Gastrocnemius medialis (tissue), 4 donors: ENCODE results near the gene PEX13. TPM values are rescaled to one million over a fixed set of nuclear protein-coding genes. Genes with fewer than 3 reads are reported as not detected.

Experiments
- ATAC-seq, 2 donors: fragments of 150-250 bp; one replicate each; pipeline ENCODE4 v1.9.1; 2016
- DNase-seq, 2 donors: peaks; one replicate each; pipeline ENCODE4 v3.0.0-alpha.2; 2019
- H3K27ac ChIP-seq, 4 donors: fragments of 200-600 bp; sonication (generic); 1 replicate in 1 of 4; 2 replicates in 3 of 4; pipeline ENCODE4 v1.5.1; 2016 to 2018; ENCODE audit warnings: mild to moderate bottlenecking in 2 of 4, moderate library complexity in 1 of 4
- H3K27me3 ChIP-seq, 3 donors: fragments of 200-600 bp; sonication (generic) in 2 of 3; 1 replicate in 1 of 3; 2 replicates in 2 of 3; pipeline versions ENCODE4 v1.5.1 to v1.6.0; 2016 to 2019; ENCODE audit warnings: mild to moderate bottlenecking in 1 of 3, moderate library complexity in 1 of 3
- H3K36me3 ChIP-seq, 2 donors: fragments of 200-600 bp; sonication (generic) in 1 of 2; one replicate each; pipeline ENCODE4 v1.5.1; 2017 to 2018
- H3K4me1 ChIP-seq, 2 donors: fragments of 200-600 bp; sonication (generic) in 1 of 2; one replicate each; pipeline ENCODE4 v1.5.1; 2016 to 2017; ENCODE audit warnings: mild to moderate bottlenecking in 2 of 2
- H3K4me3 ChIP-seq, 4 donors: fragments of 200-600 bp; sonication (generic) in 3 of 4; 1 replicate in 1 of 4; 2 replicates in 3 of 4; pipeline ENCODE4 v1.5.1; 2016 to 2019; ENCODE audit warnings: mild to moderate bottlenecking in 2 of 4
- H3K9me3 ChIP-seq, 3 donors: fragments of 200-600 bp; sonication (generic) in 2 of 3; 1 replicate in 1 of 3; 2 replicates in 2 of 3; pipeline ENCODE4 v1.5.1; 2016 to 2019
- POLR2A ChIP-seq, 2 donors: fragments of 450-650 bp; IDR thresholded peaks; one replicate each; pipeline ENCODE4 v1.6.1; 2017; ENCODE audit warnings: antibody characterized with exemption in 2 of 2, mild to moderate bottlenecking in 2 of 2, moderate library complexity in 2 of 2
- in situ Hi-C, 4 donors: fragments of 200-750 bp; cut with MboI; loops; one replicate each; pipeline versions ENCODE4 v1.15.0 to v1.8.0; 2017; ENCODE audit warnings: low sequenced_read_pairs in 4 of 4
- intact Hi-C: fragments of 100-400 bp; cut with DNase I; formaldehyde crosslinking; loops from one replicate; pipeline ENCODE4 v1.15.1; 2023; ENCODE audit warnings: low total_unique reads
- total RNA-seq, 4 donors: library from RNA; depleted of rRNA; stranded (reverse); fragments of >200 nt; gene quantifications; one replicate each; pipeline versions ENCODE4 v1.1.0 to v1.2.3, GENCODE V29; 2016
- TF ChIP-seq, protein P1 (sequence below), 5 experiments: fragments of 450-650 bp in 3 of 5; fragments of 200-600 bp in 2 of 5; sonication (generic) in 2 of 5; IDR thresholded peaks in 4 of 5; conservative IDR thresholded peaks in 1 of 5; 1 replicate in 4 of 5; 2 replicates in 1 of 5; pipeline ENCODE4 v1.5.1; 2016 to 2019; ENCODE audit warnings: antibody characterized with exemption in 5 of 5, mild to moderate bottlenecking in 3 of 5, moderate library complexity in 3 of 5

PEX13 gene
- total RNA-seq, 4 donors from 2014 or later: 19.3 to 53.9 (median 35.4) TPM

DNA sequence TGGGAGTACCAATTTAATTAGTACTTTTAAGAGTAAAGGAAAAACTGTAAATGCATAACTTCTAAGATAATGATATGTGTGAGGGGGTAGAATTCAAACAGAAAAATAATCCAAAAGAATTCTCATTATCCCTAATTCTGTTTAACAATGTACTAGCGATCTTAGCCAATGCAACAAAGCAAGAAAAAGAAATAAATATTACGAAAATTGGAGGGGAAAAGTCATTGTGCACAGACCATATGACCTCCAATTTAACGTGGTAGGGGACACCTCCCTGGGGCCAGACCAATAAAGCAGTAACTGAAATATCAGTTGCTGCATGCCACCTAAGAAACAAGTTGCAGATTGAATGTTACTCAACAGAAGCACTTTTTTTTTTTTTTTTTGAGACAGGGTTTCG lies 25.9 kb upstream of the PEX13 start:
- DNase-seq: no peak
- Histone ChIP-seq H3K4me1 (no peaks in the 10 kb centered on the region), H3K9me3 (peaks cover 0 to 12% (median 0%) of the 10 kb centered on the region in 3 donors), H3K27me3 (no peaks in the 10 kb centered on the region), H3K36me3 (no peaks in the 10 kb centered on the region), H3K4me3 (no peak overlapping the region), H3K27ac (no peak overlapping the region)
- in situ Hi-C loops (loop anchor here in 1 of 4 donors (10.0 kb wide), 1 partner anchor 287 kb away; no protein-coding TSS in a partner anchor), intact Hi-C loops (loop anchor here (10.0 kb wide), 1 partner anchor 197 kb away; no protein-coding TSS in a partner anchor)
- TF ChIP-seq POLR2A (IDR thresholded peaks at IDR 0.05): no peak
- ATAC-seq: no peak

DNA sequence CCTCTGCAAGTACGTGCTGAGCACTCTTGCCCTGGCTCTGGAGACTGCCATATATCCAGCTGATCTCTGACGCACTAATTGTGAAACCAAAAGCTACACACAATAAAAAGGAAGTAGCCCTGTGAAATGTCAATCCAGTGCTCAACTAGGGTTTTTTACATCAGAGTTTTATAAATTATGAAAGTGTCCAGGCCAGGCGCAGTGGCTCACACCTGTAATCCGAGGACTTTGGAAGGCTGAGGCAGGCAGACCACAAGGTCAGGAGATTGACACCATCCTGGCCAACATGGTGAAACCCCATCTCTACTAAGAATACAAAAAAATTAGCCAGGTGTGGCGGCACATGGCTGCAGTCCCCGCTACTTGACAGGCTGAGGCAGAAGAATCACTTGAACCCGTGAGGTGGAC lies 24.5 kb upstream of the PEX13 start:
- in situ Hi-C loops: loop anchor here in 1 of 4 donors (10.0 kb wide), 1 partner anchor 288 kb away; no protein-coding TSS in a partner anchor
- TF ChIP-seq, protein P1, sequence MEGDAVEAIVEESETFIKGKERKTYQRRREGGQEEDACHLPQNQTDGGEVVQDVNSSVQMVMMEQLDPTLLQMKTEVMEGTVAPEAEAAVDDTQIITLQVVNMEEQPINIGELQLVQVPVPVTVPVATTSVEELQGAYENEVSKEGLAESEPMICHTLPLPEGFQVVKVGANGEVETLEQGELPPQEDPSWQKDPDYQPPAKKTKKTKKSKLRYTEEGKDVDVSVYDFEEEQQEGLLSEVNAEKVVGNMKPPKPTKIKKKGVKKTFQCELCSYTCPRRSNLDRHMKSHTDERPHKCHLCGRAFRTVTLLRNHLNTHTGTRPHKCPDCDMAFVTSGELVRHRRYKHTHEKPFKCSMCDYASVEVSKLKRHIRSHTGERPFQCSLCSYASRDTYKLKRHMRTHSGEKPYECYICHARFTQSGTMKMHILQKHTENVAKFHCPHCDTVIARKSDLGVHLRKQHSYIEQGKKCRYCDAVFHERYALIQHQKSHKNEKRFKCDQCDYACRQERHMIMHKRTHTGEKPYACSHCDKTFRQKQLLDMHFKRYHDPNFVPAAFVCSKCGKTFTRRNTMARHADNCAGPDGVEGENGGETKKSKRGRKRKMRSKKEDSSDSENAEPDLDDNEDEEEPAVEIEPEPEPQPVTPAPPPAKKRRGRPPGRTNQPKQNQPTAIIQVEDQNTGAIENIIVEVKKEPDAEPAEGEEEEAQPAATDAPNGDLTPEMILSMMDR (IDR thresholded peaks at IDR 0.05 in 4 of 5, conservative IDR thresholded peaks at IDR 0.05 in 1 of 5): no peak
- TF ChIP-seq POLR2A (IDR thresholded peaks at IDR 0.05): peak in 1 of 2 donors; percentile 11
- H3K27me3 ChIP-seq: no peaks in the 10 kb centered on the region
- no peak for ATAC-seq
- no peak for DNase-seq
- H3K9me3 ChIP-seq: peaks cover 0 to 12% (median 0%) of the 10 kb centered on the region in 3 donors
- H3K4me3 ChIP-seq: no peak overlapping the region
- H3K4me1 ChIP-seq: no peaks in the 10 kb centered on the region
- H3K27ac ChIP-seq: peak overlapping the region in 1 of 4 donors; percentile 22
- intact Hi-C loops: loop anchor here (10.0 kb wide), 1 partner anchor 198 kb away; no protein-coding TSS in a partner anchor
- H3K36me3 ChIP-seq: no peaks in the 10 kb centered on the region

DNA sequence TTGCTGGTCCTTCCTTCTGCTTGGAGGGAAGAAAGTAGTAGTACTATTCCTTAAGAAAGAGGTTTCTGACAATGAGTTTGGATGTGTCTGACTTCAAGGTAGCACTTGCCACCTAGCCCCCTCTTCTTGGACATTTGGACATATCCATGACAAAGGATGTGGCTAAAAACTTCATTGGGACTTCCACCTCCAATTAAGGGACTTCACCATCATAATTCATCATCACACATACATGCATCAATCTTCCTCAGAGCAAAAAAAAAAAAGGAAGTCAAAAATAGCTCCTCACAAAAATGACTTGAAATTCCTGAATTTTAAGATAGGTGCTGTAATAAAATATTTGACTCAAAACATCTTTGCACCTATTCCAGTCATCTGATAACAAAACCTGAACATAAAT lies 23.4 kb upstream of the PEX13 start:
- no peaks in the 10 kb centered on the region for H3K4me1 ChIP-seq
- H3K4me3 ChIP-seq: no peak overlapping the region
- DNase-seq (no peak), ATAC-seq (no peak)
- H3K36me3 ChIP-seq: no peaks in the 10 kb centered on the region
- intact Hi-C loops: loop anchor here (10.0 kb wide), 1 partner anchor 199 kb away; no protein-coding TSS in a partner anchor
- no peaks in the 10 kb centered on the region for H3K27me3 ChIP-seq
- no peak for TF ChIP-seq POLR2A (IDR thresholded peaks at IDR 0.05)
- TF ChIP-seq, protein P1 (IDR thresholded peaks at IDR 0.05 in 4 of 5, conservative IDR thresholded peaks at IDR 0.05 in 1 of 5): no peak
- no peak overlapping the region for H3K27ac ChIP-seq
- peaks cover 0 to 12% (median 0%) of the 10 kb centered on the region in 3 donors for H3K9me3 ChIP-seq
- in situ Hi-C loops: loop anchor here in 1 of 4 donors (10.0 kb wide), 1 partner anchor 289 kb away; no protein-coding TSS in a partner anchor

DNA sequence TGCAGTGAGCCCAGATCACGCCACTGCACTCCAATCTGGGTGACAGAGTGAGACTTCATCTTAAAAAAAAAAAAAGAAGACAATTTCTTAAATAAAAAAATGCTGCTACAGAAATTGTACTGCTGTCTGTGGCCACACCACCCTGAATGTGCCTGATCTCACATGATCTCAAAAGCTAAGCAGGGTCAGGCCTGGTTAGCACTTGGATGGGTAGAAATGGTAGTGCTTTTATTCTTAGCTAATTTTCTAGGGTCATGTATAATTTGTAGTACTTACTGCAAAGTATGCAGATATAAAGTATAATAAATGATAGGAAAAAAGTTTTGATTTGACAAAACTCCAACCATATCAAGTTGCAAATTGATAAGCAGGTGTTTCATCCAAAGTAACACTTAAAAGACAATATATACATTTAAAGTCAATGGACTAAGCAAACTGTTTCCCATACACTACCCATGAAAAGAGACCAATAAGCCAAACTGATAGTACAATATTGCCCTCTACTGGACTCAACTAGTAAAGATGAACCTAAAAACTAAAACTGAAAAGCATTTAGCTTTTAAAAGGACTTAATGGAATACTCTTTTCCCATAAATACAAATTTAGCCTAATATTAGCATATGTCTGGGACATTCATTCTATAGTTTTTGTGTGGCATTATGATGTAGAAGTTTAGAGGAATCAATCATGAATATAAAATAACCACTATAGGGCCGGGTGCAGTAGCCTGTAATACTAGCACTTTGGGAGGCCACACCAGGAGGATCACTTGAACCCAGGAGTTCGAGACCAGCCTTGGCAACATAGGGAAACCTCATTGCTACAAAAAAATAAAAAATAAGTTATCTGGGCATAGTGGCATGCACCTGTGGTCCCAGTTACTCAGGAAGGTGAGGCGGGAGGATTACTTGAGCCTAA lies 18.6 kb upstream of the PEX13 start:
- TF ChIP-seq, protein P1 (IDR thresholded peaks at IDR 0.05 in 4 of 5, conservative IDR thresholded peaks at IDR 0.05 in 1 of 5): peak; percentile 21 to 66 (median 57)
- TF ChIP-seq POLR2A (IDR thresholded peaks at IDR 0.05): no peak

DNA sequence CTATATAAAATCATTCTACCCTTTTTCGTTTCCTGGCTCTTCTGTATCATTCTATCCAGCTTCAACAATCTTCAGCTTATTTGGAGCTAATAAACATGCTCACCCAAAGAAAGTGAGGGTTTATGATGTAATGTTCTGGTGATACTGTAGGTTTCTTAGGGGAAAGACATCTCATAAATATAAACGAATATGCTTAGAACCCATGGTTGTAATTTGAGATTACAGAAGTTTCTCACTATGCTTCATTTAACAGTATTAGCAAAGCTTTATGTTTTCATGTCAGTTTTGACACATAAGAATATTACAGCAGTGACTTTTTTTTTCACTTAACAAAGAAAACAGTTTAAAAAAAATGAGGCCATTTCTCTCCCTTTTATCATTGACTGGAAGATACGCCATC lies 11.8 kb upstream of the PEX13 start:
- intact Hi-C loops: no loop called here
- Histone ChIP-seq H3K27me3 (no peaks in the 10 kb centered on the region), H3K4me1 (no peaks in the 10 kb centered on the region), H3K27ac (no peak overlapping the region), H3K9me3 (no peaks in the 10 kb centered on the region), H3K4me3 (no peak overlapping the region), H3K36me3 (peaks cover 2 to 4% of the 10 kb centered on the region in 2 donors)
- DNase-seq (no peak), ATAC-seq (no peak)
- TF ChIP-seq, protein P1 (IDR thresholded peaks at IDR 0.05 in 4 of 5, conservative IDR thresholded peaks at IDR 0.05 in 1 of 5): no peak
- no peak for TF ChIP-seq POLR2A (IDR thresholded peaks at IDR 0.05)
- in situ Hi-C loops: loop anchor here in 2 of 4 donors (10.0 kb wide), 1 partner anchor 211 kb away; no protein-coding TSS in a partner anchor

More for the DNA sequence above, 18.6 kb upstream of the PEX13 start:
- no peaks in the 10 kb centered on the region for H3K27me3 ChIP-seq
- H3K4me1 ChIP-seq: peaks cover 0 to 4% of the 10 kb centered on the region in 2 donors
- in situ Hi-C loops (loop anchor here in 3 of 4 donors (5.0 to 10.0 kb wide), 2 partner anchors 292 to 294 kb away; no protein-coding TSS in a partner anchor), intact Hi-C loops (loop anchor here (1.0 to 10.0 kb wide), 2 partner anchors 204 to 292 kb away; no protein-coding TSS in a partner anchor)
- no peak overlapping the region for H3K27ac ChIP-seq
- DNase-seq (no peak), ATAC-seq (peak in 1 of 2 donors; percentile 58)
- no peaks in the 10 kb centered on the region for H3K9me3 ChIP-seq
- H3K4me3 ChIP-seq: no peak overlapping the region
- no peaks in the 10 kb centered on the region for H3K36me3 ChIP-seq
